Choroid plexus epithelial cell (primary cell): ENCODE data around the gene BBC3.

ENCODE experiments used
- DNase-seq: peaks from one replicate; pipeline ENCODE4 v3.0.0-alpha.2; 2010; ENCODE audit warnings: low read depth
- H3K4me3 ChIP-seq: 2 replicates; pipeline ENCODE4 v1.5.1; 2011; ENCODE audit warnings: low read depth, mild to moderate bottlenecking, control low read depth, low read length, moderate library complexity
- CTCF ChIP-seq: conservative IDR thresholded peaks from 2 replicates; pipeline ENCODE4 v1.5.1; 2011; ENCODE audit warnings: low read depth, mild to moderate bottlenecking, control low read depth, inconsistent platforms, low read length, moderate library complexity

The BBC3 gene

GRCh38 chr19:47239610-47240296, 8.8 kb upstream of the BBC3 start:
- TF ChIP-seq CTCF = no peak
- DNase-seq = peak; percentile 48
- H3K4me3 ChIP-seq = peak overlapping the region; percentile 44

- no peak for TF ChIP-seq CTCF
- peak; percentile 45 for DNase-seq
- peak overlapping the region; percentile 44 for H3K4me3 ChIP-seq
These were observed 8.2 kb upstream of the BBC3 start for GRCh38 chr19:47239152-47239551.

- TF ChIP-seq CTCF = no peak
- no peak for DNase-seq
- no peak overlapping the region for H3K4me3 ChIP-seq
These were observed 5.2 kb upstream of the BBC3 start for GRCh38 chr19:47236072-47236675.

GRCh38 chr19:47232422-47233211, 1.6 kb upstream of the BBC3 start:
- no peak for TF ChIP-seq CTCF
- peak; percentile 44 for DNase-seq
- peak overlapping the region; percentile 25 for H3K4me3 ChIP-seq

GRCh38 chr19:47231215-47232054, 436 bp upstream of the BBC3 start:
- TF ChIP-seq CTCF = no peak
- peak overlapping the region; percentile 97 for H3K4me3 ChIP-seq
- peak; percentile 91 for DNase-seq

GRCh38 chr19:47230054-47230920, 712 bp downstream of the BBC3 start:
- peak; percentile 51 for DNase-seq
- peak; percentile 58 for TF ChIP-seq CTCF
- H3K4me3 ChIP-seq = peak overlapping the region; percentile 97
